Transverse colon (tissue), 4 donors: Measurements from ENCODE around the gene DLL4. TPM values are rescaled to one million over a fixed set of nuclear protein-coding genes. Genes with fewer than 3 reads are reported as not detected.

ENCODE experiments used
- DNase-seq: peaks from one replicate; pipeline ENCODE4 v3.0.0-alpha.2; 2019
- H3K27ac ChIP-seq, 4 donors: fragments of 200-600 bp; sonication (generic); 2 replicates each; pipeline ENCODE4 v1.5.1; 2016 to 2018; ENCODE audit warnings: inconsistent platforms in 4 of 4
- H3K27me3 ChIP-seq: fragments of 200-600 bp; sonication (generic); 2 replicates; pipeline ENCODE4 v1.5.1; 2017; ENCODE audit warnings: inconsistent platforms
- H3K36me3 ChIP-seq, 4 donors: fragments of 200-600 bp; sonication (generic); 2 replicates each; pipeline ENCODE4 v1.5.1; 2017 to 2019; ENCODE audit warnings: inconsistent platforms in 4 of 4
- H3K4me1 ChIP-seq, 4 donors: fragments of 200-600 bp; sonication (generic); 2 replicates each; pipeline ENCODE4 v1.5.1; 2017 to 2020; ENCODE audit warnings: inconsistent platforms in 4 of 4
- H3K4me3 ChIP-seq, 4 donors: fragments of 200-600 bp; sonication (generic); 1 replicate in 1 of 4; 2 replicates in 3 of 4; pipeline versions ENCODE4 v1.5.1 to v1.6.1; 2017 to 2019; ENCODE audit warnings: inconsistent platforms in 4 of 4
- H3K9me3 ChIP-seq, 2 donors: fragments of 200-600 bp; sonication (generic); 2 replicates each; pipeline ENCODE4 v1.5.1; 2017 to 2019; ENCODE audit warnings: inconsistent platforms in 2 of 2
- EP300 ChIP-seq: sonication (generic); formaldehyde crosslinking; IDR thresholded peaks from one replicate; pipeline ENCODE4 v1.6.1; 2017; ENCODE audit warnings: antibody characterized with exemption, low read depth
- POLR2A ChIP-seq: fragments of 450-650 bp; IDR thresholded peaks from one replicate; pipeline ENCODE4 v1.6.1; 2016; ENCODE audit warnings: antibody characterized with exemption, mild to moderate bottlenecking, moderate library complexity
- POLR2AphosphoS5 ChIP-seq, 3 donors: sonication (generic); formaldehyde crosslinking; IDR thresholded peaks; one replicate each; pipeline ENCODE4 v1.6.1; 2016; ENCODE audit warnings: antibody characterized with exemption in 3 of 3
- WGBS, 2 donors: methylation state at CpG; one replicate each; pipeline ENCODE4 v1.1.5; 2018; ENCODE audit warnings: low coverage in 1 of 2; 5-methylcytosine and 5-hydroxymethylcytosine counted together
- in situ Hi-C, 4 donors: fragments of 200-750 bp; cut with MboI; loops; one replicate each; pipeline versions ENCODE4 v1.15.0 to v1.15.1; 2017; ENCODE audit warnings: low sequenced_read_pairs in 3 of 4, low pct_ligation_motif_present in 1 of 4, low pct_unique_long_range_greater_than_20kb in 1 of 4
- intact Hi-C: fragments of 100-400 bp; cut with DNase I; formaldehyde crosslinking; loops from one replicate; pipeline ENCODE4 v1.15.1; 2023; ENCODE audit warnings: low total_unique reads
- total RNA-seq, 4 donors: library from RNA; depleted of rRNA; stranded (reverse); fragments of >200 nt; gene quantifications; one replicate each; pipeline ENCODE4 v1.1.0, GENCODE V29; 2016
- TF ChIP-seq, protein P1 (sequence below), 5 experiments: fragments of 200-600 bp in 3 of 5; fragments of 450-650 bp in 2 of 5; sonication (generic) in 3 of 5; IDR thresholded peaks; 1 replicate in 2 of 5; 2 replicates in 3 of 5; pipeline ENCODE4 v1.5.1; 2016 to 2017; ENCODE audit warnings: antibody characterized with exemption in 5 of 5, inconsistent platforms in 3 of 5, mild to moderate bottlenecking in 2 of 5, moderate library complexity in 1 of 5

The DLL4 gene
- total RNA-seq, 4 donors from 2014 or later, result 1.5 to 14.2 (median 10.2) TPM

DNA sequence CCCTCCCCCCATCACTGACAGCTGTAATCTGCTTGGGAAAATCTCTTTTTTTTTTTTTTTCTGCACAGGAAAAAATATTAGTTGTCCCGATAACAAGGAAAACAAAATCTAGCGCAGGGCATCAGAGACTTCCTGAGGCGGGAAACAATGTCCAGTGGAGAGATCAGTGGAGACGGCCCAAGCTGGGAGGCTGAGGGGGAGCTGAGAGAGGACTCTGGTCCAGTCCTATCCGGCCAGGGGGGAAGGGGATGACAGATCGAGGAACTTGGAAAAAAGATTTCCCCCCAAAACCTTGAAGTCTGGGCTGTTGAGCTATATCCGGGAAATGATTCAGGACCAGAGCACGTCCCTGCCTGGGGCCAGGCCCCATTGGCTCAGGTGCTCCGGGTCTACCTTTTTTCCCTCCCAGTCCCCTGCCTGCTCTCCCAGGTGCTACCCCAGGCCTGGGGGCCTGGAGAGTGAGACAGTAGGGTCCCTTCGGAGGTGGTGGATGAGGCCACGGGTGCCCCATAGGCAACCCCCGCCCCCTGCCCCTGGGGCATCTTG lies 14.0 kb upstream of the DLL4 start:
- H3K27me3 ChIP-seq, result no peaks in the 10 kb centered on the region
- 87 to 93% methylated on average over 6 to 11 of the region's 12 CpGs for WGBS, 2 donors
- no peaks in the 10 kb centered on the region for H3K36me3 ChIP-seq
- TF ChIP-seq POLR2A, result no peak
- no peak for TF ChIP-seq EP300
- TF ChIP-seq, protein P1, sequence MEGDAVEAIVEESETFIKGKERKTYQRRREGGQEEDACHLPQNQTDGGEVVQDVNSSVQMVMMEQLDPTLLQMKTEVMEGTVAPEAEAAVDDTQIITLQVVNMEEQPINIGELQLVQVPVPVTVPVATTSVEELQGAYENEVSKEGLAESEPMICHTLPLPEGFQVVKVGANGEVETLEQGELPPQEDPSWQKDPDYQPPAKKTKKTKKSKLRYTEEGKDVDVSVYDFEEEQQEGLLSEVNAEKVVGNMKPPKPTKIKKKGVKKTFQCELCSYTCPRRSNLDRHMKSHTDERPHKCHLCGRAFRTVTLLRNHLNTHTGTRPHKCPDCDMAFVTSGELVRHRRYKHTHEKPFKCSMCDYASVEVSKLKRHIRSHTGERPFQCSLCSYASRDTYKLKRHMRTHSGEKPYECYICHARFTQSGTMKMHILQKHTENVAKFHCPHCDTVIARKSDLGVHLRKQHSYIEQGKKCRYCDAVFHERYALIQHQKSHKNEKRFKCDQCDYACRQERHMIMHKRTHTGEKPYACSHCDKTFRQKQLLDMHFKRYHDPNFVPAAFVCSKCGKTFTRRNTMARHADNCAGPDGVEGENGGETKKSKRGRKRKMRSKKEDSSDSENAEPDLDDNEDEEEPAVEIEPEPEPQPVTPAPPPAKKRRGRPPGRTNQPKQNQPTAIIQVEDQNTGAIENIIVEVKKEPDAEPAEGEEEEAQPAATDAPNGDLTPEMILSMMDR (IDR thresholded peaks at IDR 0.05), result no peak
- no peak for TF ChIP-seq POLR2AphosphoS5 (IDR thresholded peaks at IDR 0.05)
- H3K4me3 ChIP-seq, result no peak overlapping the region
- H3K27ac ChIP-seq, result no peak overlapping the region
- no peaks in the 10 kb centered on the region for H3K4me1 ChIP-seq
- in situ Hi-C loops, result loop anchor here in 1 of 4 donors (25.0 kb wide), 1 partner anchor 97 kb away; no protein-coding TSS in a partner anchor
- no peaks in the 10 kb centered on the region for H3K9me3 ChIP-seq
- intact Hi-C loops, result no loop called here
- DNase-seq, result no peak

DNA sequence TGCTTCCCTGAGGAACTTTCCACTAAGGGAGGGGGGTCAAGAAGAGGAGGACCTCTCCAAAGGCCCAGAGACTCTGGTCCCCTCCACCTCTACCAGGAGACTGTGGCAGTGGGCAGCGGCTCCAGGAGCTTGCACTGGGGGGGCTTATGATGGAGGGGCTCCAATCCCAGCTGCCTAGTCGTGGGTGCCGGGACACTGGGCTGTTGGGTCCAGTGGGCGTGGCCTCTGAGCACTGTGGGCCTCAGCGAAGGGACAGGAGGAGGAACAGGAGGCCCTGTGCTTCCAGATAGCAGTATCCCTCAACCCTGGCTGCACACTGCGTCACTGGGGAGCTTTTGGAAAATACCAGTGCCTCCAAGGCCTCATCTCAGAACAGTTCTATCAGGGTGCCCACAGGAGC lies 13.5 kb upstream of the DLL4 start:
- TF ChIP-seq EP300, result no peak
- no peak for TF ChIP-seq POLR2A
- no peak for TF ChIP-seq POLR2AphosphoS5 (IDR thresholded peaks at IDR 0.05)
- no peaks in the 10 kb centered on the region for H3K4me1 ChIP-seq
- H3K36me3 ChIP-seq, result no peaks in the 10 kb centered on the region
- H3K9me3 ChIP-seq, result no peaks in the 10 kb centered on the region
- in situ Hi-C loops, result loop anchor here in 1 of 4 donors (25.0 kb wide), 1 partner anchor 97 kb away; no protein-coding TSS in a partner anchor
- no peak for DNase-seq
- 79% methylated on average over 6 of the region's 6 CpGs; no CpG with 5 or more reads in 1 of the 2 donors for WGBS, 2 donors
- intact Hi-C loops, result no loop called here
- H3K27ac ChIP-seq, result no peak overlapping the region
- H3K27me3 ChIP-seq, result no peaks in the 10 kb centered on the region
- H3K4me3 ChIP-seq, result no peak overlapping the region

DNA sequence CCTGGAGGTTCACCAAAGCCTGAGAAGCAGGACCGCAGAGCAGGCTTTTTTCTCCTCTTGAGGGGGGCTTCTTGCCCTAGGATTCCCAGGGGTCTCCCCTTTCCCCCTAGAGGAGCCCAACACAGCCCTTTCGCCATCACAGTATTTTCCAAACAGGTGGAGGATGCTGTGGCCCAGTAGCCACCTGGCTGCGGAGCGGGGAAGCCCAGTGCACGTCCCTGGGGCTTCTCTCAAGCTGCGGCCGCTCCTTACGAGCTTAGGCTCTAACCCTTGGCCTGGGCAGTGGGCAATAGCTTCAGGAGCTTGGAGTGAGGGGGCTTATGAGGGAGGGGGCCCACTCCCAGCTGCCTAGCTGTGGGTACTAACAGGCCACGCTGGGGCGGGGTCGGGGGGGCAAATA lies 11.6 kb upstream of the DLL4 start:
- H3K27ac ChIP-seq, result peak overlapping the region in 1 of 4 donors; percentile 9
- in situ Hi-C loops (loop anchor here in 1 of 4 donors (25.0 kb wide), 1 partner anchor 95 kb away; no protein-coding TSS in a partner anchor), intact Hi-C loops (no loop called here)
- no peaks in the 10 kb centered on the region for H3K36me3 ChIP-seq
- no peaks in the 10 kb centered on the region for H3K9me3 ChIP-seq
- no peaks in the 10 kb centered on the region for H3K27me3 ChIP-seq
- WGBS, 2 donors, result 71% methylated on average over 11 of the region's 11 CpGs; no CpG with 5 or more reads in 1 of the 2 donors
- no peak for DNase-seq
- no peak overlapping the region for H3K4me3 ChIP-seq
- peaks cover 0 to 11% (median 7%) of the 10 kb centered on the region in 4 donors for H3K4me1 ChIP-seq
- TF ChIP-seq POLR2A (no peak), POLR2AphosphoS5 (IDR thresholded peaks at IDR 0.05) (no peak), EP300 (no peak)

DNA sequence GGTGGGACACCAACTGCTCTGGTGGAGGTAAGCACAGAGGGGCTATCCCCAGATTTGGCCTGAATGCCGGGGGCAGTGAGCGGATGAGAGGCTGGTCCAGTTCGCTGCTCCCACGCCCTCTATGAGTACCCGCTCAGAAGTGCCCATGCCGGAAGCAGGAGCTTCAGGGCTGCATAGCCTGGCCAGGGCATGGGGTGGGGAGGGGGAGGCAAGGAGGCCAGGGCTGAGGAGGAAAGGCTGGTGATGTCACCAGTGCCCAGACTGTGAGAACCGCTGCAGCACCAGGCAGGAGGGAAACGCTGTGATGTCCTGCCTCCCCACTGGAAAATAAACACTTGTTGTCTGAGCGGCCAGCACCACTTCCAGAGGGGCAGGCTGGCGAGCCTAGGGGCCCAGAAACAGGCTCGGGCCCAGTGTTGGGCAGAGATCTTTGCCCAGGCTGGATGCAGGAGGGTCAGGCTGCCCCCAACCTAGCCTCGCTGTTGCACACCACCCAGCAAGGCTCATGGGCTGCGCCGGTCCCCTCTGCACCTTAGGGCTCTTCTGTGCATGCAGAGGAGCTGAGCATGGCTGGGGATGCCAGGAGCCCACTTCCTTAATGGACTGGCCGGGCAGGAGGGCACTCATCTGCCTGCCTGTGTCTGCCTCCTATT lies 10.9 kb upstream of the DLL4 start:
- Histone ChIP-seq H3K4me1 (peaks cover 0 to 18% (median 13%) of the 10 kb centered on the region in 4 donors), H3K36me3 (no peaks in the 10 kb centered on the region), H3K4me3 (no peak overlapping the region), H3K27ac (peak overlapping the region in 2 of 4 donors; percentile 9 to 17), H3K27me3 (no peaks in the 10 kb centered on the region), H3K9me3 (no peaks in the 10 kb centered on the region)
- WGBS, 2 donors, result 85% methylated on average over 13 of the region's 15 CpGs; no CpG with 5 or more reads in 1 of the 2 donors
- intact Hi-C loops (no loop called here), in situ Hi-C loops (loop anchor here in 1 of 4 donors (25.0 kb wide), 1 partner anchor 94 kb away; no protein-coding TSS in a partner anchor)
- TF ChIP-seq, protein P1 (IDR thresholded peaks at IDR 0.05), result no peak
- TF ChIP-seq POLR2A, result no peak
- TF ChIP-seq POLR2AphosphoS5 (IDR thresholded peaks at IDR 0.05), result no peak
- no peak for TF ChIP-seq EP300
- no peak for DNase-seq

DNA sequence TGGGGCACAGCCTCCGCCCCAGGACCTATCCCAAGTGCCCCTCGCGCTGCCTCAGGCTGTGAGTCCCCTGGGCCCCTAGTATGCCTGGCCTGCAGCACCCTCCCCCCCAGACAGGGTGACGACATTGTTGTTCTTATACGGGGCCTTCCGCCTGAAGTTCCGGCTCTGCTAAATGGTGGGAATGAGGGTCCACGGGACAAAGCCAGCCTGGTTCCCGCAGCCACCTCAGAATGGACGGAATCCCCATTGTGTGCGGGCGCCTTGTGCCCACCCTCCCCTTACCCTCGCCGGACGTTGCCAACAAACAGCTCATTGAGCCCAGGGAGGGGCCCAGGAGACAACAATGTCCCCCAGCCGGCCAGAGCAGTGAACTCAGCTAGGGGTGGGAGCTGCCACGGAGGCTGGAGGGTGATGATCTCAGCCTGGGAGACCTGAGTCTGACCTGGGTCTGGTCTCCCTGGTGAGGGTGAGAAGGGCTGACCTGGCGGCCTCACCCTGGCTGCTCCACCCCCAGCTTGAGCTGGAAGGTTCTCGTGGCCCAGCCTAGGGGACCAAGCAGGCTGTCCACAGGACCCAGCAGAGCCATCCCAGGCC lies 10.2 kb upstream of the DLL4 start:
- Histone ChIP-seq H3K4me1 (peaks cover 0 to 20% (median 14%) of the 10 kb centered on the region in 4 donors), H3K9me3 (no peaks in the 10 kb centered on the region), H3K36me3 (no peaks in the 10 kb centered on the region), H3K4me3 (no peak overlapping the region), H3K27ac (peak overlapping the region in 1 of 4 donors; percentile 17), H3K27me3 (no peaks in the 10 kb centered on the region)
- in situ Hi-C loops (loop anchor here in 1 of 4 donors (25.0 kb wide), 1 partner anchor 93 kb away; no protein-coding TSS in a partner anchor), intact Hi-C loops (no loop called here)
- no peak for DNase-seq
- TF ChIP-seq POLR2A (no peak), POLR2AphosphoS5 (IDR thresholded peaks at IDR 0.05) (no peak), EP300 (no peak)
- TF ChIP-seq, protein P1 (IDR thresholded peaks at IDR 0.05), result no peak
- WGBS, 2 donors, result 90% methylated on average over 18 of the region's 19 CpGs; no CpG with 5 or more reads in 1 of the 2 donors
